ENCODE data around the gene LUC7L3.

LUC7L3 gene

DNA sequence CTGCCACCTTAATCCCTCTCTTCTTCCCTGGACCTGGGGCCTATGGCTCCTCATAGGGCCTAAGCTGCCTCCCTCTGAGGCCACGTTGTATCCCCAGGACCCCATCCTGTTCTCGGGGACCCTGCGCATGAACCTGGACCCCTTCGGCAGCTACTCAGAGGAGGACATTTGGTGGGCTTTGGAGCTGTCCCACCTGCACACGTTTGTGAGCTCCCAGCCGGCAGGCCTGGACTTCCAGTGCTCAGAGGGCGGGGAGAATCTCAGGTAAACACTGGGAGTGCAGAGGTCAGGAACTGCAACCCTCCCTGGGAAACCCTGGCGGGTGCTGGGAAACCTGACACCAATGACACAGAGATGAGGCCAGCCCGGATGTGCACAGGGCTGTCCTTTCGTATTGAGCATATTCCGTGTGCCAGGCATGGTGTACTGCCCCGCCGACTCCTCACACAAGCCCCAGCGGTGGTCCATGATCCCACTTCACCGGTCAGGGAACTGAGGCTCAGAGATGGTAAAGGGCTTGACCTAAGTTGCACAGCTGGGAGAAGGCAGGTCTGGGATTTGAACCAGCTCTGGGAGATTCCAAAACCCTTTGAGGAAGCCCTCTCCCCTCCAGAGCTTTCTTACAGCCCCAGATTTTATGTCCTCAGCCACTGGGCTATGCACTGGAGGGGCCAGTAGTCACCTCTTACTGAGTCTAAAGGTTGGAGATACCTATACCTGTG lies 34.6 kb upstream of the LUC7L3 start:
- TF ChIP-seq, protein P1, sequence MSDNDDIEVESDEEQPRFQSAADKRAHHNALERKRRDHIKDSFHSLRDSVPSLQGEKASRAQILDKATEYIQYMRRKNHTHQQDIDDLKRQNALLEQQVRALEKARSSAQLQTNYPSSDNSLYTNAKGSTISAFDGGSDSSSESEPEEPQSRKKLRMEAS (IDR thresholded peaks at IDR 0.05; ENCODE audit: low read depth, low read length) = no peak
- TF ChIP-seq, protein P2, sequence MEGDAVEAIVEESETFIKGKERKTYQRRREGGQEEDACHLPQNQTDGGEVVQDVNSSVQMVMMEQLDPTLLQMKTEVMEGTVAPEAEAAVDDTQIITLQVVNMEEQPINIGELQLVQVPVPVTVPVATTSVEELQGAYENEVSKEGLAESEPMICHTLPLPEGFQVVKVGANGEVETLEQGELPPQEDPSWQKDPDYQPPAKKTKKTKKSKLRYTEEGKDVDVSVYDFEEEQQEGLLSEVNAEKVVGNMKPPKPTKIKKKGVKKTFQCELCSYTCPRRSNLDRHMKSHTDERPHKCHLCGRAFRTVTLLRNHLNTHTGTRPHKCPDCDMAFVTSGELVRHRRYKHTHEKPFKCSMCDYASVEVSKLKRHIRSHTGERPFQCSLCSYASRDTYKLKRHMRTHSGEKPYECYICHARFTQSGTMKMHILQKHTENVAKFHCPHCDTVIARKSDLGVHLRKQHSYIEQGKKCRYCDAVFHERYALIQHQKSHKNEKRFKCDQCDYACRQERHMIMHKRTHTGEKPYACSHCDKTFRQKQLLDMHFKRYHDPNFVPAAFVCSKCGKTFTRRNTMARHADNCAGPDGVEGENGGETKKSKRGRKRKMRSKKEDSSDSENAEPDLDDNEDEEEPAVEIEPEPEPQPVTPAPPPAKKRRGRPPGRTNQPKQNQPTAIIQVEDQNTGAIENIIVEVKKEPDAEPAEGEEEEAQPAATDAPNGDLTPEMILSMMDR (IDR thresholded peaks at IDR 0.05; ENCODE audit: low read depth, low read length) = no peak
- TF ChIP-seq MYC (IDR thresholded peaks at IDR 0.05; ENCODE audit: low read depth, low read length) = no peak
- no peak for TF ChIP-seq POLR2A (IDR thresholded peaks at IDR 0.05; ENCODE audit: extremely low read depth, insufficient read length)
- DNase-seq (ENCODE audit: low read depth) = no peak
- no peak overlapping the region for H3K4me3 ChIP-seq (ENCODE audit: low read depth, low read length)

DNA sequence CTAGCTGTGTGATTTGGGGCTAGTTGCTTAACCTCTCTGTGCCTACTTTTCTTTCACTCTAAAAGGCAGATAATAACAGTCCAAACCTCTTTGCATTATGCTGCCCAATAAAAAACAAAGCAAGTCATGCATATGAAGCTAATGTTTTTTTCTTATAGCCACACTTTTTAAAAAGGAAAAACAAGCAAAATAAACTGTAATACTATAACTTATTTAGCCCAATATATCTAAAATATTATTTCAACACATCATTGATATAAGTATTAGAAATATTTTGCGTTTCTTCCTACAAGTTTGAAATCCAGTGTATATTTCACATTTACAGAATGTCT lies 34.1 kb upstream of the LUC7L3 start:
- no peak overlapping the region for H3K4me3 ChIP-seq (ENCODE audit: low read depth, low read length)
- no peak for DNase-seq (ENCODE audit: low read depth)
- TF ChIP-seq POLR2A (IDR thresholded peaks at IDR 0.05; ENCODE audit: extremely low read depth, insufficient read length) = no peak
- TF ChIP-seq, protein P1 (IDR thresholded peaks at IDR 0.05; ENCODE audit: low read depth, low read length) = no peak
- TF ChIP-seq, protein P2 (IDR thresholded peaks at IDR 0.05; ENCODE audit: low read depth, low read length) = no peak
- no peak for TF ChIP-seq MYC (IDR thresholded peaks at IDR 0.05; ENCODE audit: low read depth, low read length)

DNA sequence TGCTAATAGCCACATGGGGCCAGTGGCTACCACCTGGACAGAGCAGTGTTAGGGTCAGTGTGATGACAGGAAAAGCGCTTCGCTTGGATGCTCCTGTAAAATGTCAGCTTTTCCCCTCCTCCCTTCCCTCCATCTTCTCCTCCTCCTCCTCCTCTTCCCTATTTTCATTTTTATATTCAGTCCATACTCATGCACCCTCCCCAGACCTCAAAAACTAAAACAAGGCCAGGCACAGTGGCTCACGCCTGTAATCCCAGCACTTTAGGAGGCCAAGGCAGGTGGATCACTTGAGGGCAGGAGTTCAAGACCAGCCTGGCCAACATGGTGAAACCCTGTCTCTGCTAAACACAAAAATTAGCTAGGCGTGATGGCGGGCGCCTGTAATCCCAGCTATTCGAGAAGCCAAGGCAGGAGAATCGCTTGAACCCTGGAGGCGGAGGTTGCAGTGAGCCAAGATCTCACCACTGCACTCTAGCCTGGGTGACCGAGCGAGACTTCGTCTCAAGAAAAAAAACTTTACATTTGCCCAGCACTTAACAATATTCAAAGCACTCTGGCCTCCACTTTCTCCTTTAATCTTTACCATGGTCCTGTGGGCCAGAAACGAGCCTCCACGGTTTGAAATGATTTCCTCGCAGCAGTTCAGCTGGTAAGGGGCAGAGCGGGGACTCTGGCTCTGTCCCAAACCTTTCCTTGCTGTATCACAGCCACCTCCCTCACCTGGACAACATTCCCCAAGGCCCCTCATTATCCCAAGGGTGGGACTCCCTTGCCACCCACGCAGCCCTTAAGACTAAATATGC lies 33.5 kb upstream of the LUC7L3 start:
- DNase-seq (ENCODE audit: low read depth) = no peak
- no peak overlapping the region for H3K4me3 ChIP-seq (ENCODE audit: low read depth, low read length)
- TF ChIP-seq, protein P2 (IDR thresholded peaks at IDR 0.05; ENCODE audit: low read depth, low read length) = no peak
- TF ChIP-seq POLR2A (IDR thresholded peaks at IDR 0.05; ENCODE audit: extremely low read depth, insufficient read length) (no peak), MYC (IDR thresholded peaks at IDR 0.05; ENCODE audit: low read depth, low read length) (no peak)

DNA sequence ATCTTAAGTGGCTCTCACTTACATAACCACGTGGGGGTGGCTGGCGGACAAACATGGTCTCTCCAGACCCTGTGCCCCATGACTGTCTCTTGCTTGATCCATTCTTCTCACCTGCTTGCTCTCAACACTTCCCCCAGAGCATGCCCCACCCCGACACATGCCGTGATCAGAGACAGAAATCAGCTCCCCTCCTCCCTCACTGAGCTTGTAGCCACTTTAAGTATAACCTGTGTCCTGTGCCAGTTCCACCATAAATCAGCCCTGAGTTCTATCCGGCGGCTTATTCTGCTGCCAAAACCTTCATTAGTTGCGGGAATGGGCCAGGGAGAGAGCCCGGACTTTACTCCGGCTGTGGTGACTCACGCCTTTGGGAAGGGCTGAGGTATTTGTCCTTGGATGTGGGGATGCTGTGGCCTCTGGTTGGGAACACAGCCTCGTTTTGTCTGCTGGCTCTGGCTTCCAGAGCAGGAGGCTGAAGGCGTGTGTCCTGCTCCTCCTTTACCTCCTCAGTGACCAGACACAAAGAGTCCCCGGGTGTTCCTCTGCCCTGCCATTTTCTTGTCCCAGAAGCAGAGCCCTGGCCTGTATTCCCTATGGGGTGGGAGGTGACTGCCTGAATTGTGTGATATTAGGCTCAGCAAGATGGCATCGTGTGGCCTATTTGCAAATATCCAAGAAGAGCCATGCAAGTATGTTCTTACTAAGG lies 32.8 kb upstream of the LUC7L3 start:
- DNase-seq (ENCODE audit: low read depth) = no peak
- TF ChIP-seq MYC (IDR thresholded peaks at IDR 0.05; ENCODE audit: low read depth, low read length) (no peak), POLR2A (IDR thresholded peaks at IDR 0.05; ENCODE audit: extremely low read depth, insufficient read length) (no peak)
- TF ChIP-seq, protein P2 (IDR thresholded peaks at IDR 0.05; ENCODE audit: low read depth, low read length) = no peak
- TF ChIP-seq, protein P1 (IDR thresholded peaks at IDR 0.05; ENCODE audit: low read depth, low read length) = no peak
- no peak overlapping the region for H3K4me3 ChIP-seq (ENCODE audit: low read depth, low read length)

DNA sequence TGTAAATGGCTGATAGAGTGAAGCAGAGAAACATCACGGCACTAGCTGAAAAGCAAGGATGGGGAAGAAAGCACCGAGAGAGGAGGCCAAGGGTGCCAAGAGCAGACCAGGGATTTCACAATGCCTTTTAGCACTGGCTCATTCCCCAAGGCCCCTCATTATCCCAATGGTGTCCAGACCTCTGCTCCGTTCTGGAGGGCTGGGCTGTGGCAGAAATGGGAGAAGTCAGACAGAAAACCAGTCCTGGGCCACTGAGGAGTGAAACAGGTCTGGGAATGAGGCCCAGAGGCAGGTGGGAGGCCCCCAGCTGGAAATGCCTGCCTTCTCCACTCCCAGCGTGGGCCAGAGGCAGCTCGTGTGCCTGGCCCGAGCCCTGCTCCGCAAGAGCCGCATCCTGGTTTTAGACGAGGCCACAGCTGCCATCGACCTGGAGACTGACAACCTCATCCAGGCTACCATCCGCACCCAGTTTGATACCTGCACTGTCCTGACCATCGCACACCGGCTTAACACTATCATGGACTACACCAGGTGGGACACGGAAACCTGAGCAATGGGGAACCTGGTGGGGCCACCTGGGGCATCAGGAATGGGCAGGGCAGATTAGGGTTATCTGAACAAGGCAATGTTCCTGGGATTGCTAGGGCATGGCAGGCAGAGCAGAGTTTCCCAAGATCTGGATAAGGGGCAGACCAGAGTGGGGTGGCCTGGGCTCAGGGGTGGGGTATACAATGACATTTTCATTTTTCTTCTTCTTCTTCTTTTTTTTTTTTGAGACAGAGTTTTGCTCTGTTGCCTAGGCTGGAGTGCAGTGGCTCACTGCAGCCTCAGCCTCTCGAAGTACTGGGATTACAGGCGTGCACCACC lies 32.0 kb upstream of the LUC7L3 start:
- DNase-seq (ENCODE audit: low read depth) = no peak

More for the DNA sequence above, 32.0 kb upstream of the LUC7L3 start:
- H3K4me3 ChIP-seq (ENCODE audit: low read depth, low read length) = no peak overlapping the region
- no peak for TF ChIP-seq MYC (IDR thresholded peaks at IDR 0.05; ENCODE audit: low read depth, low read length)
- TF ChIP-seq, protein P1 (IDR thresholded peaks at IDR 0.05; ENCODE audit: low read depth, low read length) = no peak
- TF ChIP-seq POLR2A (IDR thresholded peaks at IDR 0.05; ENCODE audit: extremely low read depth, insufficient read length) = no peak
- TF ChIP-seq, protein P2 (IDR thresholded peaks at IDR 0.05; ENCODE audit: low read depth, low read length) = no peak

Data from NB4 (cell line).